GM18951 (cell line): ENCODE data around the gene ST7L.

ENCODE experiments used
- POLR2A ChIP-seq: IDR thresholded peaks from 4 replicates; pipeline ENCODE4 v1.6.1; 2011; ENCODE audit warnings: mild to moderate bottlenecking; ENCODE audit not compliant: insufficient read length, insufficient read depth; ENCODE audit errors: extremely low read depth
- in situ Hi-C: fragments of 300-500 bp; cut with MboI; formaldehyde crosslinking; loops from one replicate; pipeline ENCODE4 v1.12.0; 2022; ENCODE audit warnings: low sequenced_read_pairs, mixed read lengths, inconsistent platforms; ENCODE audit not compliant: unreplicated experiment

ST7L gene

GRCh38 chr1:112514901-112515300, 104.0 kb downstream of the ST7L start:
- in situ Hi-C loops = loop anchor here (25.0 kb wide), 1 partner anchor 172 kb away; no protein-coding TSS in a partner anchor
- no peak for TF ChIP-seq POLR2A

GRCh38 chr1:112513112-112513870, 105.7 kb downstream of the ST7L start:
- in situ Hi-C loops = loop anchor here (25.0 kb wide), 1 partner anchor 174 kb away; no protein-coding TSS in a partner anchor
- TF ChIP-seq POLR2A = no peak

- TF ChIP-seq POLR2A = no peak
- in situ Hi-C loops = loop anchor here (25.0 kb wide), 1 partner anchor 175 kb away; no protein-coding TSS in a partner anchor
Measured at GRCh38 chr1:112511897-112512296, 107.0 kb downstream of the ST7L start.

- no peak for TF ChIP-seq POLR2A
- in situ Hi-C loops = loop anchor here (25.0 kb wide), 1 partner anchor 177 kb away; no protein-coding TSS in a partner anchor
Measured at GRCh38 chr1:112510340-112510739, 108.6 kb downstream of the ST7L start.

- in situ Hi-C loops = loop anchor here (10.0 to 25.0 kb wide), 2 partner anchors 105 to 178 kb away; partner anchors contain the start of genes CAPZA1 and ST7L
- no peak for TF ChIP-seq POLR2A
Measured at GRCh38 chr1:112509660-112510178, 109.2 kb downstream of the ST7L start.

GRCh38 chr1:112509005-112509659, 109.8 kb downstream of the ST7L start:
- no peak for TF ChIP-seq POLR2A
- in situ Hi-C loops = loop anchor here (10.0 to 25.0 kb wide), 2 partner anchors 106 to 178 kb away; partner anchors contain the start of genes CAPZA1 and ST7L

GRCh38 chr1:112508278-112509004, 110.5 kb downstream of the ST7L start, which contains the start of gene WNT2B:
TSS of gene WNT2B (plus strand) at chr1:112508965. CDS start at chr1:112509263, 298 bp downstream.
- no peak for TF ChIP-seq POLR2A
- in situ Hi-C loops = loop anchor here (10.0 to 25.0 kb wide), 2 partner anchors 106 to 179 kb away; partner anchors contain the start of genes CAPZA1 and ST7L

- in situ Hi-C loops = loop anchor here (10.0 to 25.0 kb wide), 2 partner anchors 107 to 179 kb away; partner anchors contain the start of genes CAPZA1 and ST7L
- TF ChIP-seq POLR2A = no peak
Measured at GRCh38 chr1:112507921-112508277, 111.0 kb downstream of the ST7L start.

- in situ Hi-C loops = loop anchor here (10.0 to 25.0 kb wide), 2 partner anchors 107 to 180 kb away; partner anchors contain the start of genes CAPZA1 and ST7L
Measured at GRCh38 chr1:112507336-112507735, 111.6 kb downstream of the ST7L start.

GRCh38 chr1:112506731-112507130, 112.2 kb downstream of the ST7L start:
- in situ Hi-C loops = loop anchor here (10.0 to 25.0 kb wide), 2 partner anchors 108 to 181 kb away; partner anchors contain the start of genes CAPZA1 and ST7L
- TF ChIP-seq POLR2A = no peak

More at GRCh38 chr1:112507336-112507735, 111.6 kb downstream of the ST7L start:
- no peak for TF ChIP-seq POLR2A

- in situ Hi-C loops = loop anchor here (10.0 to 25.0 kb wide), 2 partner anchors 108 to 181 kb away; partner anchors contain the start of genes CAPZA1 and ST7L
Measured at GRCh38 chr1:112506306-112506705, 112.6 kb downstream of the ST7L start.

GRCh38 chr1:112505878-112506277, 113.1 kb downstream of the ST7L start:
- TF ChIP-seq POLR2A = no peak
- in situ Hi-C loops = loop anchor here (10.0 to 25.0 kb wide), 2 partner anchors 109 to 181 kb away; partner anchors contain the start of genes CAPZA1 and ST7L

More at GRCh38 chr1:112506306-112506705, 112.6 kb downstream of the ST7L start:
- TF ChIP-seq POLR2A = no peak
